GM19239 (cell line): ENCODE results near the gene SP140L.
"Not testable (repeated sequence)": the region's sequence is repeated elsewhere in the genome, so short reads cannot be mapped to it uniquely, and the experiment has no call there.

Experiments
- DNase-seq: peaks from one replicate; pipeline ENCODE4 v3.0.0; 2011; ENCODE audit warnings: low spot score; ENCODE audit not compliant: insufficient read length
- FAIRE-seq: peaks from 2 replicates; lab custom pipeline; 2011; peaks lifted over from hg19 to GRCh38; lab: Jason Lieb, UNC

Gene SP140L

GRCh38 chr2:230356084-230356483 is 29.1 kb downstream of the SP140L start:
- DNase-seq (no peak), FAIRE-seq (no peak)

- no peak for DNase-seq
- peak; percentile 42 for FAIRE-seq
Measured at GRCh38 chr2:230358305-230358704, 31.3 kb downstream of the SP140L start.

GRCh38 chr2:230360028-230360427 is 33.0 kb downstream of the SP140L start:
- FAIRE-seq (no peak), DNase-seq (no peak)

GRCh38 chr2:230362030-230362691 is 35.2 kb downstream of the SP140L start:
- DNase-seq (no peak), FAIRE-seq (peak; percentile 4)

GRCh38 chr2:230382108-230382507 is 55.1 kb downstream of the SP140L start:
- FAIRE-seq (peak; percentile 64), DNase-seq (no peak)

- DNase-seq, result no peak
- FAIRE-seq, result no peak
Measured at GRCh38 chr2:230383453-230383852, 56.5 kb downstream of the SP140L start.

- no peak for FAIRE-seq
- no peak for DNase-seq
Measured at GRCh38 chr2:230384986-230385385, 58.0 kb downstream of the SP140L start.

GRCh38 chr2:230394301-230394700 is 67.3 kb downstream of the SP140L start:
- FAIRE-seq (no peak), DNase-seq (no peak)

- not testable (repeated sequence) for FAIRE-seq
Measured at GRCh38 chr2:230398698-230399097, 71.7 kb downstream of the SP140L start.

GRCh38 chr2:230400041-230400440 is 73.0 kb downstream of the SP140L start:
- no peak for FAIRE-seq
- no peak for DNase-seq

More at GRCh38 chr2:230398698-230399097, 71.7 kb downstream of the SP140L start:
- DNase-seq, result not testable (repeated sequence)

- no peak for FAIRE-seq
- DNase-seq, result no peak
Measured at GRCh38 chr2:230400454-230400853, 73.5 kb downstream of the SP140L start.

GRCh38 chr2:230401026-230401425 is 74.0 kb downstream of the SP140L start:
- not testable (repeated sequence) for DNase-seq, FAIRE-seq

- DNase-seq (no peak), FAIRE-seq (no peak)
Measured at GRCh38 chr2:230403746-230404145, 76.8 kb downstream of the SP140L start.

- FAIRE-seq, result no peak
- DNase-seq, result no peak
Measured at GRCh38 chr2:230405824-230406223, 78.8 kb downstream of the SP140L start.

GRCh38 chr2:230408244-230408842 is 81.3 kb downstream of the SP140L start:
- DNase-seq, result no peak
- no peak for FAIRE-seq

GRCh38 chr2:230409316-230409715 is 82.3 kb downstream of the SP140L start:
- FAIRE-seq, DNase-seq: not testable (repeated sequence)

GRCh38 chr2:230410263-230410662 is 83.3 kb downstream of the SP140L start:
- no peak for DNase-seq
- FAIRE-seq, result no peak

- DNase-seq (no peak), FAIRE-seq (peak; percentile 33)
Measured at GRCh38 chr2:230410861-230411569, 84.0 kb downstream of the SP140L start.

- peak; percentile 48 for FAIRE-seq
- peak; percentile 54 for DNase-seq
Measured at GRCh38 chr2:230411570-230412370, 84.8 kb downstream of the SP140L start.

GRCh38 chr2:230412371-230412711 is 85.3 kb downstream of the SP140L start:
- FAIRE-seq (no peak), DNase-seq (no peak)

GRCh38 chr2:230412846-230413245 is 85.9 kb downstream of the SP140L start:
- DNase-seq (no peak), FAIRE-seq (no peak)
